AG08396 (cell line): Measurements from ENCODE around the gene SLC47A2.
A peak's percentile ranks its signal among the peaks of the same experiment; 100 is the strongest.

Experiments
- DNase-seq: peaks from one replicate; pipeline ENCODE4 v3.0.0; 2012; ENCODE audit warnings: low spot score, mixed read lengths

The SLC47A2 gene

DNA sequence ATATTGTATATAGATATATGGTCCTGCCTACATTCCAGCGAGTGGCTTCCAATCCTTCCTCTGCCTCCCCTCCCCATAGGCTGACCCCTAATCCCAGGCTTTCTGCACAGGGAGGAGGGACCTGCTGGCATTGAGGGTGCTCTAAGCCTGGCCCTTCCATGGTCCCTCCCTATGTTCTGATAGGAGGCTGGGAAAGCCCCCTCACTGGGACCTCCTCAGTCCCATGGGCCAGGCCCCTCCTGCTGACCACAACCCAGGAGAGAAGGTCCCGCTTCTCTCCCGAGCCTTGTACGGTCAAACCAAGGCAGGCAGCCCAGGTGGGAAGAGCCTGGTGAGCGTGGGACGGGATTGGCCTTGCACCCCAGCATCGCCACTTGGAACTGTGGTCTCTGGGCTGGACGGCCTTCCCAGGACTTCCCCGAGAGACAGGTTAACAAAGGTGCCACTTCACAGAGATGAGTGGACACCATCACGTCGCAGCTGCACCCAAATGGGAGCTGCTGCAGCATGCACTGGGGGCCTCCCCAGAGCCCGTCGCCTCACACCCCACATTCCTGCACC lies 30.9 kb upstream of the SLC47A2 start:
- DNase-seq, result no peak

DNA sequence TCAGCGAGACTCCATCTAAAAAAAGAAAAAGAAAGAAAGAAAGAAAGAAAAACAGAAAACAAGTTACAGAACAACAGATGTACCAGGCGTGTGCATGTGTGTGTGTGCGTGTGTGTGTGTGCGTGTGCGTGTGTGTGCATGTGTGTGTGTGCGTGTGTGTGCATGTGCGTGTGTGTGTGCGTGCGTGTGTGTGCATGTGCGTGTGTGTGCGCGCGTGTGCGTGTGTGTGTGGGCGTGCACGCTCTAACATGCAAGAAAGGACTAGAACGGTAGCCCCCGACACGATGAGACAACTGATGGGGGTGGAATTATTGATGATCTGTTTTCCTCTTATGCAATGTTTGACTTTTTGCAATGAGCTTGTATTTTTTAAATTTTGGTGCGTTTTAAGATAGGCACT lies 30.1 kb upstream of the SLC47A2 start:
- no peak for DNase-seq

DNA sequence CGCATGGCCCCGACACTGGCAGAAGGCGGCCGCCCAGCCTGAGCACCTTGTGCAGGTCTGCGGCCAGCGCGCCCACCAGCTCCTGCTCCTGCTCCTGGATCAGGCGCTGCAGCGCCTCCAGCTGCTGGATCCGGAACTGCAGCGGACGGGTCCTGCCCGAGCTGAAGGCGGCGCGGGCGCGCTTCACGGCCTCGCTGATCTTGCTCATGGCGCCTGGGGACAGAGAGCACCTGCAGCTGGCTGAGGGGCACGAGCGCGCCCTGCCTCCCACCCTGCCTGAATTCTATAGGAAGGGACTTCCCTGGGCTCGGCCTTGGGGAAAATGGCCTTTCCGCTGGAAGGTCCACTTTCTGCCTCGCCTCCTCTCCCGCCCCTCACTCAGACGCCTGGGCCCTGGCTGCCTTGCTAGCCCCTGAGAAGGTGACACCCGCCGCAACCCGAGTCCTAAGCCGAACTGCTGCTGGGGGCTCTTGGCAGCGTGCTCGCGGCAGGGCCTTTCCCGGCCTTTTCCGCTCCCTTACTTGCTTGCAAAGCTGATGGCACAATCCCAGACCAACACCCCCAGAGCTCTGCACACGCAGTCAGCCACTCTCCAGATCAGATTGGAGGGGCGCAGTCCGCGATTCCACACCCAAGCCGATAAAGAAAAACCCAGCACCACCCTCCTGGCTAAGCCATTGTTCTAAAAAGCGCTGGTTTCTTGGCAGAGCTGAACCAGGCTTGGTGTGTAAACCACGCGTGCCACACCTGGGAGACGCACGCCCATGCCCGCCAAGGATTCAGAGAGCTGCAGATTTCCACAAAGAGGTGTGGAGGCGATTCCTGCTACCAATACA lies 28.8 kb upstream of the SLC47A2 start:
- peak; percentile 85 for DNase-seq

DNA sequence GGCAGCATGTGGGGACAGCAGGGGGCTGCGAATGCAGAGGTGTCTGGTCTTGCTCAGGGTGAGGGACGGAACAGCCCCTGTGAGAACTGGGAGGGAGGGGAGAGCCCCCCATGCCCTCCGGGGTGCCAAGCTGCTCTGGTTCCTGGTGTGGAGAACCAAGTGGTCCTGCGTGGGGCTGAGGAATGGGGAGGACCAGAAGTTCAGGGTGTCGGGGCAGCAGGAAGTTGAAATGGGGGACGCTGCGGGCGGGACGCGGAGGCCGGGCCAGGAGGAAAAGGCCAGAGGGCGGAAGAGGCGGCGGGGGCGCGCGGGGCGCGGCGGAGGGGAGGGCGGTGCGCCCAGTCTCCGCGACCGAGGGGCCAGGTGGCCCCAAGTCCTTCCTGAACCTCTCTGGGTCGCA lies 28.1 kb upstream of the SLC47A2 start:
- DNase-seq, result no peak

DNA sequence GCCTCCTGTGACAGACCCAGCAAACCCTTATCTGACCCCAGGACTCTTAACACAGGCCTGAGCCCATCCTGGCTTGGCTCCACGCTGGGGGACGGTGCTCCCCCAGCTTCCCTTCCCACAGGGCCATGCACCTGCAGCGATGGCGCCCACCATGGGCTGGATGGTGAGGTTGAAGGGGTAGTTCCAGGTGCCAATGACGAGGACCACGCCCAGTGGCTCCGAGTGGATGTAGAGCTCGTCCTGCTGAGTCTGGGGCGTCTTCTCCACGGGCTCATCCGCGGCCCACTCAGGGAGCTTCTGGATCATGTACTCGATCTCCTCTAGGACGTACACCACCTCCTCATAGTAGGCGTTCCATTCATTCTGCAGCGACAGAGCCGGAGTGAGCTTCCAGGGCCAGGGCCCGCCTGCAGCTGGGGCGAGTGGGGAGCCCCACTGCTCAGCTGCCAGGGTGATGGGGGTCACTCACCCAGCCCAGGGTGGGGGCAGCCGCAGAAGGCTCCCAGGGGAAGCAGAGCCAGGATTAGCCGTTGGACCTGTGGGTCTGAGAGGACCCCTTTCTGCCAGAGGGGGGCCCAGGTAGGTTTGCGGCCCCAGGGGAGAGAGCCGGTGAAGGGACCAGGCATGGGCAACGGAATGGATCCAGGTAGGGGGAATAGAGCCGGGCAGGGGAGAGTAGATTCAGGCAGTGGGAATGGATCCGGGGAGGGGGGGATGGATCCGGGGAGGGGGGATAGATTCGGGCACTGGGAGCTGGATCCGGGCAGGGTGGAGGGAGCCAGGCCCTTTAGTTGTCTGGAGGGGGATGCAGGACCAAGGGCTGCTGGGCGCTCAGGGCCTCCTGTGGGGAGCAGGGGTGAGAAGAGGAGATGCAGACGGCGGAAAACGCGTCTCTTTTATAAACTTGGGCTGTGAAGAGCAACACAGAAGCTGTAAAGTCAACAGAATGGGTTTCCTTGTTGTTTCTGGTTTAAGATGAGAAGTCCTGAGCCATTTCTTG lies 27.0 kb upstream of the SLC47A2 start:
- no peak for DNase-seq

DNA sequence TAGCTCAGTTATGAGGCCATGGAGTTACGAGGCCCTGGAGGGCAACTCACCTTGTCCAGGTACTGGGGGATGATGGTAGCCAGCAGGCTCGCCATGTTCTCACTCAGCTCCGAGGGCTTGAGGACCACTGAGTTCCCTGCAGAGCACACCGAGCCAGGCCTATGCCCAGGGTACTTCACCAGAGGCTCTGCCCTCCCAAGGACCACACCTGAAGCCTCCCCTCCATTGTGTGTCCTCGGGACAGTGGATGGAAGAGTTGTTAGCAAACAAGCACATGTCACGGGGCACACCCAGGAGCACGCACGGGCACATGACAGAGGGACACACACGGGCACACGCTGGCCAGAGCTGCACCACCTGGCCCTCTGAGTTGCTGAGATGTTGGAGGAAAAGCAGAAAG lies 26.1 kb upstream of the SLC47A2 start:
- no peak for DNase-seq

DNA sequence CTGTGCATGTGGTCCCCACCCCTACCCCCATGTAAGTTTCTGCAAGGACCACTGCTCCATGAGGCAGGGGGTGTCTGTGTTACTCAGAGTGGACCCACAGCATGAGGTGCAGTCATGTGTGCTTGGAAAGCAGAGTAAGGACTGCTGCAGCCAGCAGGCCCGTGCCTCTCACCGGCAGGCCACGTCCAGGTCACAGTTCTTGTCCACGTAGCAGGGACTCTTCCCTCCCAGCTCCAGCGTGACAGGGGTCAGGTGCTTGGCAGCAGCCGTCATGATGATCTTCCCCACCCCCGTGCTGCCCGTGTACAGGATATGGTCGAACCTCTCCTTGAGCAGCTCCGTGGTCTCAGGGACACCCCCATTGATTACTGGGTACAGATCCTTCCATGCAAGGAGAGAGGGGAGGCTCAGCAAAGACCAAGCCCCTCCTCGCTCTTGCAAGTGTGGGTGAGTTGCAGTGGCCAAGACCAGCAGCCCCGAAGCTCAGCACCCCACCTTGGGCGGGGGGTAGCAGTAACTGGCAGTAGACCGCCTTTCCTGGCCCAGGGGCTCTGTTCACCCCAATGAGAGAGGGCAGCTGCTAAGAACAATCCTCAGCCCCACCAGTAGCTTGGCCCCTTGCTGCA lies 25.6 kb upstream of the SLC47A2 start:
- no peak for DNase-seq

DNA sequence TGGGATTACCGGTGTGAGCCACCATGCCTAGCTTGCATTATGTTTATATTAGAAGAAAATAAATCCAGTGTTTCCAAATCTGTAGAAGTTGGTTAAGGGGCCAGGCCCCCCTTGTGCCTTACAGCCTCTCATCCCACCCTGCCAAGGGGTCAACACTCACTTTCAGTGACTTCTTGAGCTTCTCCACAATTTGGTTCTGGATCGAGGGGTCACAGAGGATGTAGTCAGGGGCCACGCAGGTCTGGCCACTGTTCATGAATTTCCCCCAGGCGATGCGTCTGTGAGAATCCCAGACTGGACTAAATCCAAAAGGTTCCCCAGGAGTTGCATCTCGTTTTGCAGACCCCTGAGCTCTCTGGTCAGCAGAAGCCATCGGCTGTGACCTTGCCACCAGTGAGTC lies 24.5 kb upstream of the SLC47A2 start:
- no peak for DNase-seq

DNA sequence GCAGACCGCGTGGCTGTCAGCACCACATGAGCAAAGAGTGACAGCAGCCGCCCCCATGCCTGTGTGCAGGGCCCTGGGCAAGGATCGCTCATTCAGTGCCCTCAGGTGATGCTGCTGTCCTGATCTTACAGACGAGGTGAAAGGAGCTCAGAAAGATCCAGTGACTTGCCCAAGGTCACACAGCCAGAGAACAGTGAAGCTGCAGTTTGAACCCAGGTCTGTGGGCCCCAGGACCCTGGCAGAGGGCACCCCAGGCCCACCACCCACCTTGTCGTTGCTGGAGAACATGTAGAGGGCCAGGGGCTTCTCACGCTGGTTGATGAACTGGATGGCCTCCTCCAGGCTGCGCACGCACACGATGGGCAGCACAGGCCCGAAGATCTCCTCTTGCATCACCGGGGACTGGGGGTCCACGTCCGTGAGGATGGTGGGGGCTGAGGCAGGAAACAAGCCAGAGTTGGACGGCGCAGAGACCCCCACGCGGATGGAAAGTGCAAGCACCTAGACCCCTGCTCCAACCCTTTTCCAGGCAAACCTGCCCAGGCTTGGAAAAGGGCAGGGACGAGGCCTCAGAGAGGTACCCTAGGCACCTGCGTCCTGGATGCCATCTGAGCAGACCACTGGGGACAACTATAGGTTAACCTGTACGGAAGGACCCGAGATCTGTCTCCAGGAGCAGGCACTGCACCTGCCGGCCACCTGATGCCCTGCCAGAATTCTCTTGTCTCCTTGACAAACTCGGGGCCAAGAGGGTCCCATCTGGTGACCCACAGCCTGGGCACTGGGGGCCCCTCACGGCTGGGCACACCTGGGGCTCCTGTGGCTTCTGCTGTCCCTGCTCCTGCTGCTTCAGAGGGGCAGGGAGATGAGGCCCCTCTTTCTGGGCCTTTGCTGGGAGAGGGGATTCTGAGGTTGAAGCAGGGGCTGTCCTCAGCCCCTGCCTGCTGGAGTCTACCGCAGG lies 23.1 kb upstream of the SLC47A2 start:
- no peak for DNase-seq

DNA sequence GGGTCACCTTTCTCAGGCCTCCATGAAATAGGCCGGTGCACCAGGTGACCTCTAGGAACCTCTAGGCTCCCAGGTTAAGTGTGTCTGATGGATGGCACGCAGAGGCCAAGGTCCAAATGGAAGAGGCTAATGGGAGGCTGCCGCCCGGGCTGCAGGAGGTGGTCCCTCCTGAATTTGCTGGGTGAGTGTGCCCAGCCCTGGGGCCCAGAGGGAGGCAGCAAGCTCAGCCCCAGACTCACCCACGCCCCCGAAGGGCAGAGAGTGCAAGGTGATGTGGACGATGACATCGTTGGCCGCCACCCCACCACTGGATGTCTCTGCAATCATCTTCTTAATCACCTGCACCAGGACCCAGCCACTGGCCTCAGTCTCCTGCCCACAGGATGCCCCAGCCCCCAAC lies 22.4 kb upstream of the SLC47A2 start:
- no peak for DNase-seq

DNA sequence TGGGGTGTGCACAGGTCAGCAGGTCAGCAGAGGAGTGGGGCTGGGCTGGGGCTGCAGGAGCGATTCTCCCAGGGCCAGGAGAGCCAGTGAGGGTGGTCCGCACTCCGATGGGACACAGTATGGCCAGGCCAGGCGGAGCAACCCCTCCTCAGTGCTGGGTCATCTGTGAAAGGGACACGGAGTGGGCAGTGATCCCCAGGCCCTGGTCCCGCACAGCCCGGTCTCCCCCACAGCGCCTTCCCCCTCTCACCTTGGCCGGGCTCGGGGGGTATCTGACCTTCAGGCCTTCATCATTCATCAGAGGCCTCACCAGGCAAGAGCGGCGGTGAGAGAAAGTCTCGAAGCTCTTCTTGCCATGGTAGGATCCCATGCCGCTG lies 21.7 kb upstream of the SLC47A2 start:
- DNase-seq, result no peak

DNA sequence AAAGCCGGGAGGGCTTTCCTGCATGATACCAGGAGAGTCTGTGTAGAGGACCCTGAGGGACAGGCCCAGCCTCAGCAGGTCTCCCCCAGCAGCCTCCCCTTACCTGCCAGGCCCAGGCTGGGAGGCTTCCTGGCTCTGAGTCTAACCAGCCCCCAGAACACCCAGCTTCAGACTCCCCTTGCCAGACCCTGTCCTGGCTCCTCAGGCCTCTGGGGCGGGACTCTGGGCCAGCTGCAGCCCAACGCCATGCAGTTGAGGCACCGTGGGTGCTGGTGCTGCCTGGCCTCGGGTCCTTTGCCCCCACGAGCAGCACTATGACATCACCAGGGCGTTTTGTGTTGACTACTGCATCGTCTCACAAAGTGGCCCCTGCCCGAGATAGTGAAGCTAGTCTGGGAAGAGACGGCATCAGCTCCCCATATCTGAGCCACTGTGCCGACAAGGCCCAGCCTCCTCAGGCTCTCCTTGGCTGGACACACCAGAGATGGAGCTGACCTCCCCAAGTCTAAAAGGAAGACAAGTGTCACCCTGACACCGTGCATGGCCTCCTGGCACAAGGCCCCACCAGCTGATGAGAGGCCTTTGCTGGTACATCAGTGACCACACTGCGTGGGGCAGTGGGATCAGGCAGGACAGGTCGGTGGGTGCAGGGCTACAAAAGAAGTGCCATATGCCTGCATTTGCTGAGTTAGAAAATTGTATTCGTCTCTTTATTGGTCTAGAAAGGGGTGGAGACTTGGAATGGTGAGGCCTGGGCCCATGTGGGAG lies 21.1 kb upstream of the SLC47A2 start:
- DNase-seq, result no peak

DNA sequence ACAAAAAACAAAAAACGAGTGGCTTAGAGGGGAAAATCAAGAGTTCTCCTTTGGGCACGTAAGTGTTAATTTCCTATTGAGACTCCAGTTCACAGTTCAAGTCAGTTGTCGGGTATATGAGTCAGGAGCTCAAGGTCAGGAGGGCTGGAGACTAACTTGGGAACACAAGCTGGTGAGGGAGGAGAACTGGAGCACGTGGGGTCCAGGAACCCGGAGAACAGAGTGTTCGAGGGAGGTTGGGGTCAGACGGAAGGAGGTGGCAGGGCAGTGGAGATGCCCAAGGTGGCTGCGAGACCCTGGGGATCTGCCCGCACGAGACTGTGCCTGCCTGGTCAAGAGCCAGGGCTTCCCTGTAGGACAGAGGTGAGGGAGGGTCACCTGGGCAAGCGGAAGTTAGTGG lies 19.7 kb upstream of the SLC47A2 start:
- DNase-seq, result no peak

DNA sequence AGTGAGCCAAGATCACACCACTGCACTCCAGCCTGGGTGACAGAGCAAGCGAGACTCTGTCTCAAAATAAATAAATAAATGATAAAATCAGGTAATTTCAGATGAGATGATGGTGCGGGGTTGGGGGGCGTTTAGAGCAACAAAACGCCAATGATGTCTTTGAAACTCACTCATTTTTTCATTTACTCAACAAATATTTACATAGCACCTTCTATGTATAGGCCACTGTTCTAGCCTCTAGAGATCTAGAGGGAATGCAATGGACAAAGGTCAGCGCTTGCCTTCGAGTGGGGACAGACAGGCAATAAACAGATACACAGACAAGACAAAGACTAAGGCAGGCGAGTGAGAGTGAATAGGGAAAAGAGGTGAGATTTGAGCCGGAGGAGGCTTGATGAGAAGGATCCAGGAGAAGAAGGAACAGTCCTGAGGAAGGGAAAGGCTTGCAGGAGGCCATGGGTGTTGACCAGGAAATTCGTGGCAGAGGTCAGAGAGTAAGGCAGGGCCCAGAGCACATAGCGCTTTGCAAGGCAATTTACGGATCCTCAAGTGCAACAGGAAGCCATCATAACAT lies 17.7 kb upstream of the SLC47A2 start:
- DNase-seq, result no peak

DNA sequence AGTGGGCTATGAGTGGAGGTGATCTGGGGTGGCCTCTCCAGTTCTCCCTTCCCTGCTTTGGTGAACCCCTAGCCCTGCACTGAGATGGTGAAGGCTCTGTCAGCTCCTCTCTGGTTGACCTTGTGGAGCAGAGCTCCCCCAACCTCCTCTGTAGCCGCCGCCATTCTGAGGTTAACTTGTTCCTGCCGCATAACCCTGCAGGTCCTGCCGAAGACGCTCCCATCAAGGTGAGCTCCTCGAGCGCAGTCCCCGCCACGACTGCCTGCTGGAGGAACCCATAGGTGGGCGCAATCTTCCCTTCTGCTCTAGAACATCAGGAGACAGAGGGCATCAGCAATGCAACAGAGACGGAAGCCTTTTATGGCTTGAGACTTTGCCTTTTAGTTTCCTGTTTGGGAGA lies 15.2 kb upstream of the SLC47A2 start:
- DNase-seq, result no peak

DNA sequence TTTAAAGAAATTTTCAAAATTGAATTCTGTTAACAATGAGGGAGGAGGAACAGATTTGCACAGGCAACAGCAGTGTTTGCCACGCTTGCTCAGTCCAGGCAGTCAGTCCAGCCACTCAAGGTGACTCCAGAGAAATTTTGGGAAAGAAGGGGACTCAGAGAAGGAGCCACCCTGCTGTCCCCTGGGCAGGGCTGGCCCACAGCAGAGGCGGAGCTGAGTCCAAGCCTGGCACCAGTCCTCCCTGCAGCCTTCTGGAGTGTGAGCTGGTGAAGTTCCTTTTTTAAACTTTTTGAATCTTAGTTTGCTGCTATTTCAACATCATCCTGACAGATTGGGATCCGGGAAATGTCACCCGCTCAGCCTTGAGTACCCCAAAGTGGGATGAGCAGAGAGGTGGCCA lies 14.5 kb upstream of the SLC47A2 start:
- DNase-seq, result no peak

DNA sequence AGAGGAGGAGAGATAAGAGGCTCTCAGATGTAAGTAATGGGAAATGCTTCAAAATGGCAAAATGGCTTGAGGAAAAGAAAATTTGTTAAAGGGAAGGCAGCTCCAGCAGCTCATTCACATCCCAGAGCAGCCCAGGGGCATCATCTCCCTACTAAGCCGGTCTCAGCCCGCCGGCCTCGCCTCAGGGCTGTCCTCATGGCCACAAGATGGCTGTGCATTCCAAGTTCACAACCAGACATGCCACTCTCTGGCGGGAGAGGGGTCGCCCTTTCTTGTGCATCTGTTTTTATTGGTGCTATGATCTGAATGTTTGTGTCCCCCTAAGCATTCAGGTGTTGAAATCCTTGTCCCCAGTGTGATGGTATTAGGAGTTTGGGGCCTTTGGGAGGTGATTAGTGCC lies 13.5 kb upstream of the SLC47A2 start:
- no peak for DNase-seq

DNA sequence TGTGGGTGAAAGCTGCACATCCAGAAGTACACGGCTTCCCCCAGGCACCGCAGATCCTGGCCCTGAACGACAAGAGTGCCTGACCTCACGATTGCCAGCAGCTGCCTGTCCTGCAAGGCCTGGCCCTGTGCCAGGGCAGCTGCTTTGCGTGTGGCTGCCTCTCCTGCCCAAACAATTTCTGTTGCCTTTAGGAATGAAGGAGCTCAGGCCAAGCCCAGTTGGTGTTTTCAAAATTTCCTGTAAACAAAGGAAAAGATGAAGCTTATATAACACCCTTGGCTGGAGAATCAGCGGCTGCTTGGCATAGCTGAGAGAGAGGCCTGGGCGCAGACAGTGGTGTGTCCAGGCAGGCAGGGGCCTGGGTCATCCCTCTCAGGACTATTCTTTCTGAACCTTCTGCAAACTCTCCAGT lies 11.7 kb upstream of the SLC47A2 start:
- DNase-seq, result peak; percentile 88

DNA sequence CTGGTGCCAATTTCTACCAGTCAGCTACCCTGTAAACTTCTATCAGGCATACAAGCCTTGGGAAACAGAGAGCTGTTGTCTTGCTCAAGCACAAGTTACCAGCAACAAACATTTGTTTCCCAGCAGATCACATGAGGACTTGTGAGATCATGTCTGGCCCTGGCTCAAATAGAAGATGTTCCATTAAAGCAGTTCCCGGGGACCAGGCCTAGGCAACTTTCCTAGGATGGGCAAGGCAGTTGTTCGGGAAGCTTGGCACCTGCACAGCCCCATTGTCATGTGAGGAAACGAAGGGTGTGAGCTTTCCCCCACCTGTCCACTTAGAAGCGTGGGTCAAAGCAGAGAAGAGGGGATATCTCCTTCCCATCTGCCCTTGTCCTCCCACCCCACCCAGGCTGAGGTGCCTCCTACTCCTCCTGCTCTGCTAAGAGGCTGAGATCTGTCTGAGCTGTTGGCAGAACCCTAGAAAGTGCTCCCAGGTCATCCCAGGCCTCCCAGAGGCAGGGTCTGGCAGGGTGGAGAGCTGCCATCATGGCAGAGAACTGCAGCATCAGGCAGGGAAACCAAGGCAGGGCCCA lies 11.2 kb upstream of the SLC47A2 start:
- peak; percentile 76 for DNase-seq
